ENCODE measurements around the gene ATF5.

ATF5 gene

GRCh38 chr19:49981603-49982593, 52.9 kb downstream of the ATF5 start:
- no peak for DNase-seq

Data from NCI-H1105 treated with DMSO at 0.1 percent for 48 hours (cell line).